HG03457 (cell line): Measurements from ENCODE around the gene PUM2.
A peak's percentile ranks its signal among the peaks of the same experiment; 100 is the strongest.
"Not testable (repeated sequence)": the region's sequence is repeated elsewhere in the genome, so short reads cannot be mapped to it uniquely, and the experiment has no call there.

Experiments
- ATAC-seq: cut with Tn5 transposase; IDR thresholded peaks from one replicate; pipeline ENCODE4 v1.9.1; 2021; ENCODE audit warnings: moderate number of reproducible peaks; ENCODE audit not compliant: unreplicated experiment

The PUM2 gene

GRCh38 chr2:20369366-20369765 lies 18.7 kb upstream of the PUM2 start:
- ATAC-seq, result no peak

GRCh38 chr2:20368706-20369105 lies 18.1 kb upstream of the PUM2 start:
- ATAC-seq, result no peak

DNA sequence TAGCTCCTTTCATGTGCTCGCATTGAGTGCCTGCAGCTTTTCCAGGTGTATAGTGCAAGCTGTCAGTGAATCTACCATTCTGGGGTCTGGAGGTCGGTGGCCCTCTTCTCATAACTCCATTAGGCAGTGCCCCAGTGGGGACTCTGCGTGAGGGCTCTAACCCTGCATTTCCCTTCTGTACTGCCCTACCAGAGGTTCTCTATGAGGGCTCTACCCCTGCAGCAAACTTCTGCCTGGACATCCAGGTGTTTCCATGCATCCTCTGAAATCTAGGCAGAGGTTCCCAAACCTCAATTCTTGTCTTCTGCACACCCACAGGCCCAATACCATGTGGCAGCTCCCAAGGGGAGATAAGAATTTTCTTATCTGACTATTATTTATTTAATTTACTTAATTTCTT lies 17.3 kb upstream of the PUM2 start:
- not testable (repeated sequence) for ATAC-seq

GRCh38 chr2:20366672-20367116 lies 16.1 kb upstream of the PUM2 start:
- ATAC-seq, result no peak

DNA sequence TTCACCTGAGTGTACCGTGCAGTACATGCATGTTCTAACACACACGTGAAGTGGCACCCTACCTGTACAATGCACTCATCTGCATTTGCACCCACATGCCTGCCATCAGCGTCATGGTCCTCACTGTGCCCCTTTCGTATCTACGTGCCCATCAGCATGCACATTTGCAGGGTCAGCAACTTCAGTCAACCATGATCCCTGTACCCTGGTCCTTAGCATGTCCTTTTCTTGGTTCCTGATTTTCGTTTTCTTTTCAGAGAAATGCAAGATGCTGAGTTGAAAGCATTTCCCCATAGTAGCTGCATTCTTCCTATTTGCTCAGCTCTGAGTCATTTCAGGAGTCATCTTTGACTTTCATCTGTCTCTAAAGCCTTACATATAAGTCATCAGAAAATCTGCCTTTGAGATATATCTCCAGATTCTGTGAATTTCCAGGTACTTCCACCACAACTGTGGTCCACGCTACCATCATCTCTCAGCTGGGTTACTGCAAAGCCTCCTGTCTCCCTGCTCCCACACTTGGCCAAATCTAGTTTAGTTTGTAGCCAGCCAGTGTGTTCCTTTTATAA lies 14.7 kb upstream of the PUM2 start:
- ATAC-seq, result peak; percentile 83

DNA sequence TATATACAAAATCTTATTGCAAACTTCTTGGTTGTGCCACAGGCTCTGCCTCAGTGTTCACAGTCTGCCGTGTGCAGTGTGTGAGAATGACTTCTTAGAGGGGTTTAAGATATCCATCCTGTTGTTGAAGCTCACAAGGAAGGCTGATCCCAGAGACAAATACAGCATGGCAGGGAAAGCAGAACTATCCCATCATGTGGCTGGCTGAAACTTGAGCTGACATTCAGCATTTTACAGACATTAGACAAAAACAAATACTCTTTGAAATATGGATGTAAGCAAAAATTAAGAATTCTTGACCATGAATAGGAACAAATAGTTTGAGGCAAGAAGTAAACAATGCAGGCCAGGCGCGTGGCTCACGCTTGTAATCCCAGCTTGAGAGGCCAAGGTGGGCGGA lies 12.9 kb upstream of the PUM2 start:
- ATAC-seq, result no peak

DNA sequence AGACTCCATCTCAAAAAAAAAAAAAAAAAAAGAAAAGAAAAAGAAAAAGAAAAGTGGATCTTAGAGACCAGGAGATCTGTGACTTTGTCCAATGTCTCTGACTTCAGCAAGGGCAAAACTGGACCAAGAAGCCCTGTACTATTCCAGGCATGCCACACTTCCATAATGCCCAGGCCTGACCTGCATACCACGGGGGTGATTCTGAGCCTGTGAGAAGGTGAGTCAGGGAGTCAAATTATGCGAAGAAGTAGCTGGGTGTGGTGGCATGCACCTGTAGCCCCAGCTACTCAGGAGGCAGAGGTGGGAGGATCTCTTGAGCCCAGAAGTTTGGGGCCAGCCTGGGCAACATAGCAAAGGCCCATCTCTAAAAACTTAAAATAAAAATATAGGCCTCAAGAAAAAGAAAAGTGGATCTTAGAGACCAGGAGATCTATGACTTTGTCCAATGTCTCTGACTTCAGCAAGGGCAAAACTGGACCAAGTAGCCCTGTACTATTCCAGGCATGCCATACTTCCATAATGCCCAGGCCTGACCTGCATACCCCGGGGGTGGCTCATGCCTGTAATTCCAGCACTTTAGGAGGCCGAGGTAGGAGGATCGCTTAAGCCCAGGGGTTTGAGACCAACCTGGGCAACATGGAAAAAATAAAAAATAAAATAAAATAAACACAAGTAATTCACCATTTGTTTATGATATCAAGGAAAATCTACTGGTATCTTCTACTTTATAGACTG lies 12.2 kb upstream of the PUM2 start:
- no peak for ATAC-seq

DNA sequence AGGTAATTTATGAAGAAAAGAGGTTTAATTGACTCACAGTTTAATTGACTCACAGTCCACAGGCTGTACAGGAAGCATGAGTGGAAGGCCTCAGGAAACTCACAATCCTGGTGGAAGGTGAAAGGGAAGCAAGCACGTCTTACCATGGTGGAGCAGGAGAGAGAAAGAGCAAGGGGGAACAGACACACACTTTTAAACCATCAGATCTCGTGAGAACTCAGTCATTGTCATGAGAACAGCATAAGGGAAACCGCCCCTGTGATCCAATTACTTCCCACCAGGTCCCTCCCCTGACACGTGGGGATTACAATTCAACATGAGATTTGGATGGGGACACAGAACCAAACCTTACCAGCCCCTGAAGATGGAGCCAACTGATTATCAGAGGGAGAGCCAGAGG lies 11.2 kb upstream of the PUM2 start:
- no peak for ATAC-seq

DNA sequence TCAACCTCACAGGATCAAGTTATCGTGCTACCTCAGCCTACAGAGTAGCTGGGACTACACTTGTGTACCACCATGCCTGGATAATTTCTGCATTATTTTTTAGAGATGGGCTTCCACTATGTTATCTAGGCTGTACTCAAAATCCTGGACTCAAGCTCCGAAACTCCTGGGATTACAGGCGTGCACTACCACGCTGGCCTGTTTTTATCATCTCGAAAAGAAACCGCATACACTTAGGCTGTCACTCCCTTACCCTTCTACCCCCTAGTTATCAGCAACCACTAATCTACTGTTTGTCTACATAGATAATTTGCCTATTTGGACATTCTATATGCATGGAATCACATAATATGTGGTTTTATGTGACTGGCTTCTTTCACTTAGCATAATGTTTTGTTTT lies 8.5 kb upstream of the PUM2 start:
- ATAC-seq, result no peak

DNA sequence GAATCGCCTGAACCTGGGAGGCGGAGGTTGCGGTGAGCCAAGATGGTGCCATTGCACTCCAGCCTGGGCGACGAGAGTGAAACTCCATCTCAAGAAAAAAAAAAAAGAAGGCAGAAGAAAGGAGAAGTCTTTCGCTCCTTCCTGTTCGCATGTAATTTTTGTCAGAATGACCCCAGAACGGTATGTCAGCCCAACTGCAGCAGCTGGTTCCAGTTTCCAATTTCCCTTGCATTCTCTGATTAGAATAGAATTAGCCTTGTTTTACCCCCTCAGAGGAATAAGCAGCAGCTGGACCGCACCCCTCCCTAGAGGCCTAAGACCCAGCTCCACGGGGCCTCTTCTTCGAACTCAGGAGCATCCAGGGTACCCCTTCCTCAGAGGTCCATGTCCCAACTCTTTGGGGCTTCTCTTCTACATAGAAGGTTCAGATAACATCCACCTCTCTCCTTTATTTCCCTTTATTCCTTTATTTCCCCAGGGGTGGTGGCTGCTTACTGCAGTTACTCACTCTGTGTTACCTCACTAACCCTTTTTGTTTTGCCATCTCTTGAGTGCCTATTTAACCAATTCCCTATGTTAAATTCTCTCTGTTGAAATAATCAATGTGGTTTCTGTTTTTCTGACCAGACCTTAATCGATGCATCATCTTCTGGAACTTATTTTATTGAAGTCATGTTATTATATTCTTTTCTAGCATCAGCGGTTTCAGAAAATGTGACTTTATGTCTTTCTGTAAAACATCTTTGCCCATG lies 7.2 kb upstream of the PUM2 start:
- no peak for ATAC-seq

DNA sequence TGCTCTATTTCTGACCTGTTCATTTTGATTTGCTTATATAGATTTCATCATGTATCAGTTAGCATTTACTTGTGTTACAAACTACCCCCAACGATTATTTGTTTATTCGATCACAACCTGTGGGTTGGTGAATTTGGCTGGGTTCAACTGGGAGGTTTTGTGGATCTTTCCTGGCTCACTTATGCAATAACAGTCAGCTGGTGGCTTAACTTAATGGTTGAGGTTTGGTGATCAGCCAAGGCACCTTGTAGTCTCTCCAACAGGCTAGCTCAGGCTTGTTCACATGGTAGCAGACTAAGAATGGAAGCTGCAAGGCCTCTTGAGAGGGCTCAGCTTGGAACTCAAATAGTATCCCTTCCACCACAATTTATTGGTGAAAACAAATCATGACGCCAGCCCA lies 5.4 kb upstream of the PUM2 start:
- no peak for ATAC-seq

GRCh38 chr2:20355131-20355530 lies 4.5 kb upstream of the PUM2 start:
- no peak for ATAC-seq

DNA sequence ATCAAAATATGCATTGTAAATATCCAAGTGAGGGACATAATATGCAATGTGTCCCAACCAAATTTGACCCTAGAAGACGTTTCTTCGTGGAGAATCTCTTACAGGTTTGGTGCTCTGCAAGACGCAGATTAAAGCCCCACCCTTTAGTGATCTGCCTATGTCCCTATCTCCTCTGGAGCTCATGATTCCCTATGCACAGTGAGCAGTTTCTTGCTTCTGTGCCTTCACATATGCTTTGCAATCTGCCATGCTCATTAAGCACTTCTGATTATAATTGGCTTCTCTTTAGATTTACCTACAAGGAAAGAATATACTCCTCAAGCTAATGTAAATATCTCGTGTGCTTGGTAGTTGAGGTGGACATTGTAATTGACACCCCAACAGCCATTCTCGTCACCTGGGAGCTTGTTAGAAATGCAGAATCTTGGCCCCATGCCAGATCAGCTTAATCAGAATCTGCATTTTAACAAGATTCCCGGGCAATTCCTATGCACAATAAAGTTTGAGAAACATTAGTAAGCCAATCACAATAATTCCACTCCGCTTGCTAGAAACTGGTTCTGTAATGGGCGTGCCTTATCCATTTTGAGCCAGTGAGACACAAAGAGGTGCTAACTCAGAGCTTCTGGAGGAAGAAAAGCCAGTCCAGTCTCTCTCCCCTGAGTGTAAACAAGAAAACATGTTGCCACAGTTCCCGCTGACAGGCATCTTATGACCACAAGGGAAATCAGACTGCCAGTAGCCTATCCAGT lies 2.8 kb upstream of the PUM2 start:
- ATAC-seq, result no peak

DNA sequence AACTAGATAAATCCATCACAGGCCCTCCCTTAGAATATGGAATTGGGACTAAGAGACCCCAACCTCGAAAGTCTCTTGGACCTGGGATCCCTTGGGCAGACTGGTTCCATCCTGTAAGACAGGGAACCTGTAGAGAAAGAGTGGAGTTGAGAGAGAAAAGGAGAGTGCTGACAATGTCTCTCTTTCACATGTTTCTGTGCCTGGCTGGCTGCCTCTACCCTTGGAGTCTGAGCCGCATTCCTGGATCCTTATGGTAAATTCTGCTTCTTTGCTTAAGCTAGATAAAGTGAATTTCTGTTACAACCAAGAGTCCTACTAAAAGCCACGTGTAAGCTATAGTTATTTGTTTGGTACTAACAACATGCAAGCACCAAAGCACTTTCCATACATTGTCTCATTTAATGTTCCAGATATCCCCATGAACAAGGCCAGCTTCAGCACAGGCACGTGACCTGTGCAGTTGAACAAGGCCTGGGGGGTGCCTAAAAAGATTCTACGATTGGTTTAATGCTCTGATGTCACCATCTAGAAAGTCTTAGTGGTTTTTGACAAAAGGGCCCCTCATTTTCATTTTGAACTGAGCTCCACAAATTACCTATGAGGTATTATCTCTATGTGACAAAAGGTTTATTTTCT lies 2.1 kb upstream of the PUM2 start:
- no peak for ATAC-seq

DNA sequence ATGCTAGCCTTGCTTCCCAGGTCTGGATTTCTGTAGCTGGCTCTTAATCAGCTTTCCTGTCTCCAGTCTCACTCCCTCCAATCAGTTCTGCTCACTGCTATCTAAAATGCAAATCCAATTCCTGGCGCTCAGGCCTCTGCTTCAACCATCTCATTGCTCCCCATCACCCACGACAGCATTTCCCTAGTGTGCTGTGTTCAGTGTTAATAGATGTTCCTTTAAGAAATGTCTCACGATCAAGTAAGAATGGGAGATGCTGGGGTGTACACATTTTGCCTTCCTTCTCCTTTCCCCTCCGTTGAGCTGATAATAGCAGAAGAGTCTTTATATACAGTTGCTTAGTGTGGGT lies 1.6 kb upstream of the PUM2 start:
- ATAC-seq, result no peak

DNA sequence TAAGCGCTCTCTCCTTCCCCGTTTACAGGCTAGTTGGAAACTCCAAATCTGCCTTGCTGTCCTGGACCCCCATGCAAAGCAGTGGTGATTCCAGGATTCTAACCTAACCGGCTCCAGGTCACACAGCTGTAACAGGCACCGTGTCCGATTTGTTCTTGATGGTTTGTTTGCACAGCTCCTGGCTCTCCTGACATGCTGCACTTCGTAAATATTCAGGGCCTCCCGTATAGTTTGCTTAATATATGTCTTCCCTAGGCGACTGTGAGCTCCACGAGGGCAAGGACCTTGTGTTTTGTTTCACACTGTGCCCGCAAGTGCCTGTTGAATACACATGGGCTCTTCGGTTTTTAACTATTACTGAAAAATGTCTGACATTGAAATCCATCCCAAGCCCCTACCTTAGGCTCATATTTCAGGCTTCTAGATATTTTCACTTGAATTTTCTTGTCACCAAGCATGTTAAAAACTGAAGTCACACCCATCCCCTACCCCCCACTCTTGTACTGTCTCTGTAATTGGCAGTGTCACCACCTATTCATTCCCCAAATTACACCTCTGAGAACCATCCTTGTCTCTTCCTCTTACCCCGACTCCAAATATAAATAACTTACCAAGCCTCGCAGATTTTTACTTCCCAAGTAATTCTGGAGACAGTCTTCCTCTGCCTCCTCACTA lies 1.0 kb upstream of the PUM2 start:
- ATAC-seq, result no peak

- peak; percentile 14 for ATAC-seq
These were observed 467 bp downstream of the PUM2 start for GRCh38 chr2:20350041-20350712.

DNA sequence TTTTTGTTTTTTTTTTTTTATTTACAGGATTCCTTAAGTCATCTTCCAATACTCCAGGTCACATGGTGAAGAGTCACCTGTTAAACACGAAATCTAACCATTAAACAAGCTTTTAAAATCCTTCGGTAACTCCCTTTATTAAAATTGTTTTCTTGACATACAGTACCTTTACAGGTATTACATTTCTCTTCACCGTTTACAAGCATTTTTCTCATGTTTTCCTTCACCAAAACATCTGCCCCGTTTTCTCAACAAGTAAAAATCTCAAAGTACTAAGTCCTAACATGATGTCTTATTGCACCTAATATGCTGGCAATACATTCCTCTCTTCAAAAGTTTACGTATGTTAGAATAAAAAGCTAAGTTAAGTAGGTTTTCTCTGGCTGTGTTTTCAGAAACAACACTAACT lies 1.1 kb downstream of the PUM2 start:
- no peak for ATAC-seq

GRCh38 chr2:20348542-20348941 lies 2.1 kb downstream of the PUM2 start:
- ATAC-seq, result no peak
